Stimulated activated naive CD4-positive, alpha-beta T cell treated with Interleukin-2 at 50 U/mL for 16 hours (primary cell): Measurements from ENCODE around the gene NF1.

Source experiments
- DNase-seq: peaks from one replicate; lab custom pipeline; 2025; lab: John Stamatoyannopoulos, UW

Gene NF1

DNA sequence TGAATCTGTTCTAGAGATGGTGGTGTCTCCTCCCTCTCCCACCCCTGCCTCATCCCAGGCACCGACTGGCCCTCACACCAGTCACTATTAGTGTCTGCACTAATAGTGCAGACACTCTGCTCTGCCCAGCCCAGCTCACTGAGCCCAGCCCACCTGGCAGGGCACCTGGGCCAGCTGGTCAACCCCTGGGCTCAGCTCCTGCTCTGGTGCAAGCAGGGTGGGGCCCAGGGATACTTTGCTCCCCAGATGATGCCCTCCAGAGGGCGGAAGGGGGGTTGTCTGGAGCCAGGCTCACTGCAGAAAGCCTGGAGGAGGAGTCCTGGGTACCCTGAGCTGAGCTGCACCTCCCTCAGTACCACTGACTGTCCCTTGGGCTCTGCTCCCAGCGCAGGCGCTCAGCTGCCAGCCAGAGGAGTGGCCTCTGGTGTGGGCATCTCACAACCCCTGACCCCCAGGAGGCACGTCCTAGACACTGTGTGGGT, 311.2 kb downstream of the NF1 start:
- no peak for DNase-seq

DNA sequence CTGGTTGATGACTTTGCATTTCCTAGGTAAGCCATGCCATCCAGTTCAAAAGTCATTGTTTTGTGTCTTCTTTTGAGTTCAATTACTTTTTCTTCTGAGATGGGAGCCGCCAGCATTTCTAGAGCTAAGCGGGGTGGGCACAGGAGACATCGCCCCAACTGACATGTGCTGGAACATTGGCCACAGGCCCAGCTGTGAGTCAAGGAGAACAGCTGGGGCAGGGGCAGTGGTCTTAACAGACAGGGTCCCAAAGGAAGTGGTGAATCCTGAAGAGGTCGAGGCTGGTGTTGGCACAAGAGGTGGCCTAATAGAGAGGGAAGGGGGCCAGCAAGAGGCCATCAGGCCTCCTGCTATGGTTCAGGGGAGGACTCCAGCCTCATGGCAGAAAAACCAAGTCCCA, 313.8 kb downstream of the NF1 start:
- no peak for DNase-seq

DNA sequence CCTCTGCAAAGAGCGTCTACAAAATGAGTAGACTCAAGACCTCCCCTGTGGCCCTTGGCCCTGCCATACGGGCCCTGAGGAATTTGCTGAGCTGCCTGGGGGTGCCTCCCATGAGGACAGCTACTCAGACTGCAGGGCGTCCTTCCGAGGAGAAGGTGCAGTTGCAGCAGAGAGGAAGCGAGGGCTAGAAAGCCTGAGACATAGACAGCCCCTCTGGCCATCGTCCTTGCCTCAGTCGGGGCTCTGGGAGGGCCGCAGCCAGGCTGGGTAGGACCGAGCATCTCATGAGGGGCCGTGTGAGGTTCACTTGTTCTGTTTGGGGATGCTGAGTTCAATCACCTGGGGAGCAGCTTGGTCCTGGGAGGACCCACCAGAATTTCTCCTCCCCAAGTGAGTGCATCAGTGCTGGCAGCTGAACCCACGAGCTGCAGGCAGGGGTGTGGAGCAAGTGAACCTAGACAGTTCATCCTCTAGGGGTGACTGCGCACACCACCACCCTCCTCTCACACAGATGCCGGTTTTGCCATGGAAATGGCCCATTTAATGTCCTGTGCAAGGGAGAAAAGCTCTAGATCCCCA, 317.0 kb downstream of the NF1 start:
- DNase-seq: no peak

DNA sequence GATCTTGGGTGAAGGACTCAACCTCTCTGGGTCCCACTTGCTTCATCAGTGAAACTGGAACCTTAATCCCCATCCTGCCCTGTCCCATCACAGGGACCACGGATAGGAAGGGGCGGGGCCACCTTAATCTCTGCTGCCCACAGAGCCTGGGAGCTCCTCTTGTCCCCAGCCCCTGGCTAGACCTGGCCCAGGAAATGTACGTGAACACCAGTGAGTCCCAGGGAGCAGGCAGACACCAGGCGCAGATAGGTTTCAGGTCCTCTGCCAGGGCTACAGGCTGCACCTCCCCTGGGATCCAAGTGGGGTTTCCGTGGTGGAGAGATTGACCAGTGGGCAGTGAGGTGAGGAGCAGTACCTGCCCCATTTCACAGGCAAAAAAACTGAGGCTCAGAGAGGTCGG, 317.7 kb downstream of the NF1 start:
- no peak for DNase-seq

DNA sequence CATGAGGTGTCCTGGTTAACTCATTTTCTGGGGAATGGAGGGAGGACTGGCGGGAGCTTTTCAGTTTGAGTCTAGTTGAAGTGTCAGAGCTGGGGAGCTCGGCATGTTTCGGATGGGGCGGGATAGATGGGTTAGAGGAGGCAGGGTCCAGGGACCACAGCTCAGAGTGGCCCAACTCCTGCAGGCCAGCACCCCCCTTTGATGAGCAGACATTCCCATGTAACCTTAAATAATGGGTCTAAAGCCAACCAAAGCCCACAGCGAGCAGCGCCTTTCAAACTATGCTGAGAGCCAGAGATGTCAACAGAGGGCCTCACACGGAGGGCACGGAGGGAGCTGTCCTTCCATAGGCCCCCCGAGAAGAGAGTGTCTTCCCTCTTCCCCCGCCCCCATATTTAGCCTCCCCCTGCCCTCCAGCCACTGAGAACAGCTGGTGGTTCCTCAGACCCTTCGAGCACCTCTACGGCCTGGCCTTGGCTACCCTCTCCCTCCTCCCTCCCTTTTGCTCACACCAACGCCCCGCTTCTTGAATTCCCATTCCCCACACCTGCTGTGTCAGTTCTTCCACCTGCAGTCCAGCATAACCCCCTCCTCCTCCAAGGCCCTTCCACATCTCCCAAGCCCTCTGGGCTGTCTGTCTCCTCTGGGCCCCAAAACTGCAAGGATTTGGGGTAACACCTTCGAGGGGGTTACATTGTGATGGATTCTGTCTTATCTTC, 318.5 kb downstream of the NF1 start:
- no peak for DNase-seq

DNA sequence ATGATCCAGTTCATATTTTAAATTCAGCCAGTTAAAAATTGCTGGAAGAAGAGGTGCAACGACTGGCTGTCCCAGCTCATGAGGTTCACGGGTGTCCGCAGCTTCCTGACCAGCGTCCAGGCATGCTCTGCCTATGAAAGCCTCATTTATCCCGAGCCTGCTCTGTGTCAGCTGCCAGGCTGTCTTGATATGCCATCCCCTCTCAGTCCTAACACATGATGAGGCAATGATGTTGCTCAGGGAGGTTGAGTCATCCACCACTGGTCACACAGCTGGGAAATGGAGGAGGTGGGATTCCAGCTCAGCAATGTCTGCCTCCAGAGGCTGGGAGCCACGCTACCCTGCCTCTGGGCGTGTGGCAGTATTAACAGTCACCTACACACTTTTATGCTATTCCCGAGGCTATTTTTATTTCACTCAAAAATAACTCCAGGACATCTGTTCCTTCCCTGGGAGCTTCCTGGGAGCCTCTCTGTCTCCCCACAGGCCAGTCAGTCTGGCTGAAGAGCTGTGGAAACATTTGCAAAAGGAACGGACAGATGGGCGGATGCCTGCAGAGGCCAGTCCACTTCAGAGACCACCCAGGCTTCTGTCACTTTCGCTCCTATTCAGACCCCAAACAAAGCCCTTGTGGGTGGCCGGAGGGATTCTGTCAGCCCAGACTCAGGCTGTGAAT, 319.2 kb downstream of the NF1 start:
- no peak for DNase-seq

DNA sequence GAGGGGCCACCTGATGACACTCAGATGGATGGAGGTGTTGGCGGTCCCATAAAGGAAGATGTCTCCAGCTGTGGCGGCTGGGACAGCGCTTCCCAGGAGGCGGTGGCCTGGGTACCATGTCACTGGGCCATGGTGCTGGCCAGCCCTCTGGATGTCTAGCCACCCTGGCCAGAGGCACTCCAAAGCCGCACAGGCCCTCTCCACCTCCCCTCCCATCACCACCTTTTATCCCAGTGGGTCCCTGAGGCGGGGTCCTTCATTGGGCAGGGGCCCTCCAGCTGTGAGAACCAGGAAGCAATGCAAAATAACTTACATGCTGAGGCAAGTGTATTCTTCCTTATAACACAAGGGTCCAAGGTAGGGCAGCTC, 319.8 kb downstream of the NF1 start:
- DNase-seq: no peak

DNA sequence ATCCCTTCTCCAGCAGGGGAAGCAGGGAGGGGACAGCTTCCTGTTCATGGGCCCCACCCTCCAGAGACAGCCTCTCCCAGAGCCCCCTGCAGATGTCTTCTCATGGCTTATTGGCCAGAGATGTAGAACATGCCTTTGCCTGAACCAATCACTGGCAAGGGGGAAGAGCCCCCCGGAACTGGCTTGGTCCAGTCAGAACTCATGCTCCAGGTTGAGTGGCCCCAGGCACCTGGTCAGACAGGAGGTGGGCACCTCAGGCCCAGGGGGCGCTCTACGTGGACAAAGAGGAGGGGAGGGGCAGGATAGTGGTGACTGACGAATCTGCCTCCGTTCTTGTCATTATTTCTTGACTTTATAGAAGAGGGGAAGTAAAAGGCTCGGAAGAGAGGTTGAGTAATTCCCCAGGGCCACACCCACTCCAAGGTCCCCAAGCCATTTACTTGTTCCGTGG, 320.3 kb downstream of the NF1 start:
- no peak for DNase-seq

DNA sequence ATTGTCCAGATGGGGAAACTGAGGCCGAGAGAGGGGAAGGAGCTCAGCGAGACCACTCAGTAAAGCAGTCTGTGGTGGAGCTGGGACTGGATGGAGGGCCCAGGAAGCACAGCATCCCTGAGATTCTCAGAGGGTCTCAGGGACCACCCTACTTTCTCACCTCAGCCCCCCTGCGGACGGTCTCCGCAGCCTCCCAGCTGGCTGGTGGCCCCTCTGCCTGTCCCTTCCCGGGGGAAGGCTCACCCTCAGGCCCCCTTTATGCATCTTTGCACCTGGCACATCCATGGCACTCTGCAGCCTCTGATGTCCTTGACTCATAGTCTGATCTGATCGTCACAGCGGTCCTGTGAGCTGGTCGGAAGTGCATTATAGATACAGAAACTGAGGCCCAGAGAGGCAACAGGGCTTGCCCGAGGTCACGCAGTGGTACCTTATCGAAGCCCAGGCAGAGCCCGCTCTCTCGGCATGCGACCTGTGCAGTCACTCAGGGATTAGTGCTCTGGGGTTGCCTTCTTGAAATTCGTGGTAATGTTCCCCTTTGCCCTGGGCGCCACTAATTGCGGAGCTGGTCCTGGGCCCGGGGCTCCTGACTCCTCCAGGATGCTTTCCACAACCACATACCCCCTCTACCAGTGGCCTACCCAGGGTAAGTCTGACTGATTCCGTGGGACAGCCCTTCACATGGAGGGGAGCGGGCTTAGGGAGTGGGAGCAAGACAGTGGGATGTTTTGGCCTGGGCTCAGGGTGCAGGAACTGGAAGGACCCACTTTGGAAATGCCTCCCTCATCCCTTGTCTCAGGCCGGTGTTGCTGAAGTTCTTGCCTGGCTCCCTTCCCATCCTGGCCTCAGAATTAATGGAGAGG, 321.1 kb downstream of the NF1 start:
- no peak for DNase-seq

DNA sequence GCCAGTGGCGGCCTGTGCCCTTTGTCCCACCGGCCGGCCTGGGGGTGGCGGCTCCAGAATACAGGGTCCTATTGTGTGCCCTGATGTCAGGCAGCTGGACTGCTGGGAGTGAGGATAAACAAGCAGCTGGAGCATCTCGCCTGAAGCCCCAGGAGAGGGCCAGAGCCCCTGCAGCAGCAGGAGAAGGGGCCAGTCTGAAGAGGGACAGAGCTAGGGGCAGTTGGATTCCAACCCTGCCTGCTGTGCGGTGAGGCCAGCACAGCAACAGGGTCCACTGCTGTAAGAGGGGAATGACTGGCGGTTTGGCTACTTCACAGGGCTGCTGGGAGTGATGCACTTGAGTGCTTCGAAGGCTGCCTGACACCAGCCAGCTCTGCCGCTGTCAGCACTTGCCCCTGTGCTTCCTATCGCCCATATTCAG, 321.7 kb downstream of the NF1 start:
- no peak for DNase-seq

DNA sequence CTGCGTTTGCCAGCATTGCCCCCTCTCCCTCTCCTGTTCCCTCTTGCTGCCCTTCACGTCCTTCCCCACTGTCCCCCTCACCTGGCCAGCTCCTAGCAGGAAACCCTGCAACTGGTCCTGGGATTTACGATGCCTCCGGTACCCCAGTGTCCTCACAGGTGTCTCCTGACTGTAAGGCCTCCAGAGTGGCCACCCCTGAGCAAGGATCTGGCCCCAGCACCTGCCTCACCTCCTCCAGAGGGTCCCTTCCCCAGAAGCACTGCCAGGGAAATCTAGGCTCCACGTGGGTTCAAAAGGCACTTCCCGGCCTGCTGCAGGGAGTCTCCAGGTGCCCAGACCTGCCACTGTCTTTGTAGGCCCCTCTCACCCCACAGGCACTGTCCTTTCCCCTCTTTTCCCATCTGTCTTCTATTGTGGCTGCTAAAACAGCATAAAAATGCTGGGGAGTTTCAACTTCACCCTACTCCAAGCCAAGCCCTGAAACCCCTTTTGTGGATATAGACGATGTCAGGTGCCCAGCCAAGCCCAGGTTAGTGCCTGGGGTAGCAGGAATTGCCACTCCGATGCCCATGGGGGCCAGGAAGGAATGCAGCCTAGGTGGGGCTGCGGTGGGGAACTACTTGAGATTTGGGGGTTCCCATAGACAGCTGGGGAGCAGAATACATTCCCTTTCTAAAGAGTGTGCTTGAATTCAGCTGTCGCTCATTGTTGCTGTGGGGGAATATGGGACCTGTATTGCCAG, 322.4 kb downstream of the NF1 start:
- DNase-seq: no peak

DNA sequence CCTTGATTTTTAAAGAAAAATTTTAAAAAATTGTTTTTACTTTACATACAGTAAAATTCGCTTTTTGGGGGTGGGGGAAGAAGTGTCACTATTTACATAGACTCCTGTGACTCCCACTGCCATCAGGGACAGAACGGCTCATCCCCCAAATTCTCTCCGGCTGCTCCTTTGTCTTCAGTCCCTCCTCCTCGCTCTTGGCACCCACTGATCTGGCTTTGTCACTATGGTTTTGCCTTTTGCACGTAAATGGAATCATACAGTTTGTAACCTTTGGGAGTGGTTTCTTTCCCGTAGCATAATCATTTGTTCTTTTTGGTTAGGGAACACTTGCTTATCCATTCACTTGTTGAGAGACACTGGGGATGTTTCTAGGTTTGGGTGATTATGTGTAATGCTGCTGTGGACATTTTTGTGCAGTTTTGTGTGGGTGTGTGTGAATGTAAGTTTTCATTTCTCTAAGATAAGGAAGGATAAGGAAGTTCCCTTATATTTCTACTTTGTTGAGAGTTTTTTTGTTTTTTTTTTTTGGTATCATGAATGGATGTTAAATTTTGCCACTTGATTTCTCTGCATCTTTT, 324.1 kb downstream of the NF1 start:
- DNase-seq: no peak

DNA sequence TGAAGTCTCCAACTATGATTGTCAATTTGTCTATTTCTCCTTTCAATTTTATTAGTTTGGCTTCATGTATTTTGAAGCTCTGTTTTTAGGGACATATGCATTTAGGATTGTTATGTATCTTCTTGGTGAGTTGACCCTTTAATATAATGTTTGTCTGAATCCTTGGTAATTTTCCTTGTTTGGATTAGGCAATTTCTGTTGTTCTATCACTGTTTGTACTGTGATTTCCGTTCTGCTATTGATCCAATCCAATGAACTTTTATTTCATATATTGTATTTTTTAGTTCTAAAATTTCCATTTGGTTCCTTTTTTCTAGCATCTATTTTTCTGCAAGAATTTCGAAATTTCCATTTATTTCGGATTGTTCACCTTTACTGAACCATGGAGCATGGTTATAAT, 327.7 kb downstream of the NF1 start:
- no peak for DNase-seq

DNA sequence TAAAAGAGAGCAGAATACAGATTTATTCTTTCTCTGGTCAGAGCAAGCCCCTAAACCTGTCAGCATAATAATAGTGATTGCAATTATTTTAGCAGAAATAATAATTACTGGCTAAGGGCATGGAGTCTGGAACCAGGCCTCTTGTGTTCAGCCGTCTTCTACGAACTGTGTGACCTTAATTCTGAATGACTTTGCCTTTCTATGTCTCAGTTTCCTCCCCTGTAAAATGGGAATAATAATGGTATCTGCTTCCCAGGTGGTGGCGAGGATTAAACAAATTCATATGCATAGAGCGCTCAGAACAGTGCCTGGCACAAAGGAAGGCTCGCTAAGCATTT, 330.1 kb downstream of the NF1 start:
- DNase-seq: no peak

DNA sequence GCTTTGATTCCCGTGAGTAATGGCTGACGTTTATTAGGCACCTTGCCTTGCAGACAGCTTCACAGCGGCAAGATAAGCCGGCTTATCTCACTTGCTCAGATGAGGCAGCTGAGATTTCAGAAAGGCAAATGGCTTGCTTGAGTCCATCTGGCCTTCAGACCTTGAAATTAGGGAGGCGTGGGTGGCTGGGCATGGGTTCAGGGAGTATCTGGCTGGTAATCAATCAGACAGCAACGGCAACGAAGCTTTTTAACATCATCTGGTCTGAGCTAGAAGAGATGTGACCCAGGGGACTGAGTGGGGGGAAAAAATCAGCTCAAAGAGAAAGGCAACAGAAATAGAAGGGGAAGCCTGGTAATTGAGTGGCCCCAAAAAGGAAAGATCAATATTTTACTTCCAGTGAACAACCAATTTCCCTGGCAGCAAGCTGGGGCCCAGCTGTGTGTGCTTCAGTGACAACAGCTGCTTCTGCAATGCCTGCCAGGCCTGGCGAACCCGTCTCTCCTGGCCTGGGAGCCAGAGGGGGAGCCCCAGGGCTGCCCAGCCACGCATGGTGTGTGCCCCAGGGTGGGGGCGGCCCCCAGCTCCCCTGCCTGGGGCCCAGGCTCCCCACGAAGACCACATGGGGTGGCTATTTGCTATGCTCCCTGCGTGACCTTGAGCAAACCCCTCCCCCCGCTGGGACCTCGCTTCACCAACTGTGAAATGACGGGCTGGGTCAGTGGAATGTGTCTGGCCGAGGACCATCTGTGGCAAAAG, 330.7 kb downstream of the NF1 start:
- DNase-seq: no peak
